ENCODE data around the gene SEPTIN5. TPM values are rescaled to one million over a fixed set of nuclear protein-coding genes. Genes with fewer than 3 reads are reported as not detected.

Gene SEPTIN5
- total and polyA plus RNA-seq, 9 of the 15 experiments (the other 6 are each of a cell fraction or from before 2014, with no cell fraction given) = 0.03 to 195 (median 119) TPM

DNA sequence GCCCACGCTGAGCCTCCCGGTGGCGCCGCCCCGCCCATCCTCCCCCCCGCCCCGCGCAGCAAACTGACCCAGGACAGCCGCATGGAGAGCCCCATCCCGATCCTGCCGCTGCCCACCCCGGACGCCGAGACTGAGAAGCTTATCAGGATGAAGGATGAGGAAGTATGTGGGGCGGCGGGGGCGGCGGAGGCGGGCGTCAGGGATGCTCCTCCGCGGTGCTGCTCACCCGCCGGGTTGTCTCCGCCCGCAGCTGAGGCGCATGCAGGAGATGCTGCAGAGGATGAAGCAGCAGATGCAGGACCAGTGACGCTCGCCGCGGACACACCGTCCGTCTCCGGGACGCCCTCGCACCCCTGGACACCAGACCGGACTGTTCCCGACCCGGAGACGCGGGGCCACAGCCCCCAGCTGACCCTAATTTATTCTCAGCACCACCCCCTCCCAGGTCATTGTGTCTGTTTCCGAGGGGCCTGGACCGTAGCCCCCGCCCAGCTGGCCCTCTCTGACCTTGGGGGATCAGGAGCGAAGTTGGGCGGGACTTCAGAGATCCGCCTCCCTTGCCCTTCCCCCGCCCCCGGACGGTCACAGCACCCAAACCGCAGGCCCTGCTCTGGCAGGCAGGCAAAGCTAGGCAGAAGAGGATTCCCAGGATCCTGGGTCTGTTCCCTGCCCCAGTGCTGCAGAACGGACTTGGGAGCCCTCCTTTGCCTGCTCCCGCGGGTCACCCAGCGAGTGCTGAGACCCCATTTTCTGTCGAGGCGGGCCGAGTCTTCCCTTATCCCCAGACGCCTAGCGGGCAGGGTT lies 8.1 kb downstream of the SEPTIN5 start (continued):
- TF ChIP-seq, protein P1, sequence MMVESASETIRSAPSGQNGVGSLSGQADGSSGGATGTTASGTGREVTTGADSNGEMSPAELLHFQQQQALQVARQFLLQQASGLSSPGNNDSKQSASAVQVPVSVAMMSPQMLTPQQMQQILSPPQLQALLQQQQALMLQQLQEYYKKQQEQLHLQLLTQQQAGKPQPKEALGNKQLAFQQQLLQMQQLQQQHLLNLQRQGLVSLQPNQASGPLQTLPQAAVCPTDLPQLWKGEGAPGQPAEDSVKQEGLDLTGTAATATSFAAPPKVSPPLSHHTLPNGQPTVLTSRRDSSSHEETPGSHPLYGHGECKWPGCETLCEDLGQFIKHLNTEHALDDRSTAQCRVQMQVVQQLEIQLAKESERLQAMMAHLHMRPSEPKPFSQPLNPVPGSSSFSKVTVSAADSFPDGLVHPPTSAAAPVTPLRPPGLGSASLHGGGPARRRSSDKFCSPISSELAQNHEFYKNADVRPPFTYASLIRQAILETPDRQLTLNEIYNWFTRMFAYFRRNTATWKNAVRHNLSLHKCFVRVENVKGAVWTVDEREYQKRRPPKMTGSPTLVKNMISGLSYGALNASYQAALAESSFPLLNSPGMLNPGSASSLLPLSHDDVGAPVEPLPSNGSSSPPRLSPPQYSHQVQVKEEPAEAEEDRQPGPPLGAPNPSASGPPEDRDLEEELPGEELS (CRISPR knock-in tag; IDR thresholded peaks at IDR 0.05; ENCODE audit: borderline replicate concordance) = no peak
- no peak for TF ChIP-seq FOXJ3 (CRISPR knock-in tag; IDR thresholded peaks at IDR 0.05)
- no peak for TF ChIP-seq NFXL1 (CRISPR knock-in tag; IDR thresholded peaks at IDR 0.05)
- no peak for TF ChIP-seq ATF4 (CRISPR knock-in tag; IDR thresholded peaks at IDR 0.05)
- TF ChIP-seq ZNF717 (CRISPR knock-in tag; IDR thresholded peaks at IDR 0.05) = no peak
- TF ChIP-seq, protein P2, sequence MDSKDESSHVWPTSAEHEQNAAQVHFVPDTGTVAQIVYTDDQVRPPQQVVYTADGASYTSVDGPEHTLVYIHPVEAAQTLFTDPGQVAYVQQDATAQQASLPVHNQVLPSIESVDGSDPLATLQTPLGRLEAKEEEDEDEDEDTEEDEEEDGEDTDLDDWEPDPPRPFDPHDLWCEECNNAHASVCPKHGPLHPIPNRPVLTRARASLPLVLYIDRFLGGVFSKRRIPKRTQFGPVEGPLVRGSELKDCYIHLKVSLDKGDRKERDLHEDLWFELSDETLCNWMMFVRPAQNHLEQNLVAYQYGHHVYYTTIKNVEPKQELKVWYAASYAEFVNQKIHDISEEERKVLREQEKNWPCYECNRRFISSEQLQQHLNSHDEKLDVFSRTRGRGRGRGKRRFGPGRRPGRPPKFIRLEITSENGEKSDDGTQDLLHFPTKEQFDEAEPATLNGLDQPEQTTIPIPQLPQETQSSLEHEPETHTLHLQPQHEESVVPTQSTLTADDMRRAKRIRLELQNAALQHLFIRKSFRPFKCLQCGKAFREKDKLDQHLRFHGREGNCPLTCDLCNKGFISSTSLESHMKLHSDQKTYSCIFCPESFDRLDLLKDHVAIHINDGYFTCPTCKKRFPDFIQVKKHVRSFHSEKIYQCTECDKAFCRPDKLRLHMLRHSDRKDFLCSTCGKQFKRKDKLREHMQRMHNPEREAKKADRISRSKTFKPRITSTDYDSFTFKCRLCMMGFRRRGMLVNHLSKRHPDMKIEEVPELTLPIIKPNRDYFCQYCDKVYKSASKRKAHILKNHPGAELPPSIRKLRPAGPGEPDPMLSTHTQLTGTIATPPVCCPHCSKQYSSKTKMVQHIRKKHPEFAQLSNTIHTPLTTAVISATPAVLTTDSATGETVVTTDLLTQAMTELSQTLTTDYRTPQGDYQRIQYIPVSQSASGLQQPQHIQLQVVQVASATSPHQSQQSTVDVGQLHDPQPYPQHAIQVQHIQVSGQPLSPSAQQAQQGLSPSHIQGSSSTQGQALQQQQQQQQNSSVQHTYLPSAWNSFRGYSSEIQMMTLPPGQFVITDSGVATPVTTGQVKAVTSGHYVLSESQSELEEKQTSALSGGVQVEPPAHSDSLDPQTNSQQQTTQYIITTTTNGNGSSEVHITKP (IDR thresholded peaks at IDR 0.05; ENCODE audit: partially characterized antibody) = peak; percentile 3
- 0 out of 2 replicates have a peak, but pooled peaks have one; percentile 79 for TF ChIP-seq HDAC6 (IDR thresholded peaks at IDR 0.05; ENCODE audit: low read depth, low read length)
- TF ChIP-seq EGR1 (conservative IDR thresholded peaks at IDR 0.05) = peak; percentile 100
- no peak for TF ChIP-seq NCOR1 (IDR thresholded peaks at IDR 0.05)
- TF ChIP-seq NCOA1 (IDR thresholded peaks at IDR 0.05; ENCODE audit: low read depth) = no peak
- TF ChIP-seq GTF2F1 (IDR thresholded peaks at IDR 0.05; ENCODE audit: low read depth, low read length) = peak; percentile 79; the same call in 1 of the 2 replicates
- peak in 1 of 2 experiments; percentile 52; a peak in 2 of 4 replicates for TF ChIP-seq TRIM24 (IDR thresholded peaks at IDR 0.05)
- peak in 1 of 2 experiments; percentile 91; a peak in 2 of 4 replicates for TF ChIP-seq HDAC1 (IDR thresholded peaks at IDR 0.05)
- no peak for TF ChIP-seq ETS2 (tag; IDR thresholded peaks at IDR 0.05; ENCODE audit: borderline replicate concordance, poor library complexity, severe bottlenecking)
- no peak for TF ChIP-seq LEF1 (IDR thresholded peaks at IDR 0.05)
- TF ChIP-seq, protein P3, sequence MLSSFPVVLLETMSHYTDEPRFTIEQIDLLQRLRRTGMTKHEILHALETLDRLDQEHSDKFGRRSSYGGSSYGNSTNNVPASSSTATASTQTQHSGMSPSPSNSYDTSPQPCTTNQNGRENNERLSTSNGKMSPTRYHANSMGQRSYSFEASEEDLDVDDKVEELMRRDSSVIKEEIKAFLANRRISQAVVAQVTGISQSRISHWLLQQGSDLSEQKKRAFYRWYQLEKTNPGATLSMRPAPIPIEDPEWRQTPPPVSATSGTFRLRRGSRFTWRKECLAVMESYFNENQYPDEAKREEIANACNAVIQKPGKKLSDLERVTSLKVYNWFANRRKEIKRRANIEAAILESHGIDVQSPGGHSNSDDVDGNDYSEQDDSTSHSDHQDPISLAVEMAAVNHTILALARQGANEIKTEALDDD (IDR thresholded peaks at IDR 0.05) = no peak
- TF ChIP-seq MTA1 (IDR thresholded peaks at IDR 0.05; ENCODE audit: borderline replicate concordance) = no peak
- peak; percentile 38 for TF ChIP-seq SAP30 (IDR thresholded peaks at IDR 0.05; ENCODE audit: borderline replicate concordance, insufficient read depth, low read depth, low read length, poor library complexity, severe bottlenecking)
- TF ChIP-seq ILF3 (IDR thresholded peaks at IDR 0.05; ENCODE audit: borderline replicate concordance) = no peak
